Stromal cell of bone marrow (primary cell): Measurements from ENCODE around the gene MINDY4.
"Not testable (repeated sequence)": the region's sequence is repeated elsewhere in the genome, so short reads cannot be mapped to it uniquely, and the experiment has no call there.

Source experiments
- DNase-seq: peaks from one replicate; pipeline ENCODE4 v3.0.0-alpha.2; 2012; ENCODE audit warnings: low read depth

MINDY4 gene

GRCh38 chr7:30804078-30804661 lies 33.0 kb downstream of the MINDY4 start:
- DNase-seq = peak; percentile 78

- no peak for DNase-seq
Observed at GRCh38 chr7:30805081-30805691, 34.0 kb downstream of the MINDY4 start.

GRCh38 chr7:30805931-30806330 lies 34.7 kb downstream of the MINDY4 start:
- DNase-seq = no peak

- DNase-seq = not testable (repeated sequence)
Observed at GRCh38 chr7:30807477-30807876, 36.3 kb downstream of the MINDY4 start.

- not testable (repeated sequence) for DNase-seq
Observed at GRCh38 chr7:30807941-30808340, 36.7 kb downstream of the MINDY4 start.

GRCh38 chr7:30810986-30811385 lies 39.8 kb downstream of the MINDY4 start:
- no peak for DNase-seq

GRCh38 chr7:30812676-30813075 lies 41.5 kb downstream of the MINDY4 start:
- no peak for DNase-seq

GRCh38 chr7:30813466-30813865 lies 42.2 kb downstream of the MINDY4 start:
- no peak for DNase-seq

GRCh38 chr7:30814700-30815387 lies 43.6 kb downstream of the MINDY4 start:
- peak; percentile 58 for DNase-seq

- DNase-seq = no peak
Observed at GRCh38 chr7:30815388-30815854, 44.2 kb downstream of the MINDY4 start.

- no peak for DNase-seq
Observed at GRCh38 chr7:30815951-30816644, 44.9 kb downstream of the MINDY4 start.

- DNase-seq = no peak
Observed at GRCh38 chr7:30816645-30817370, 45.6 kb downstream of the MINDY4 start.

GRCh38 chr7:30817371-30817767 lies 46.2 kb downstream of the MINDY4 start:
- DNase-seq = peak; percentile 75

- DNase-seq = no peak
Observed at GRCh38 chr7:30824821-30825720, 53.9 kb downstream of the MINDY4 start.

GRCh38 chr7:30826181-30826580 lies 55.0 kb downstream of the MINDY4 start:
- no peak for DNase-seq

GRCh38 chr7:30828591-30828990 lies 57.4 kb downstream of the MINDY4 start:
- DNase-seq = no peak

GRCh38 chr7:30829471-30829870 lies 58.3 kb downstream of the MINDY4 start:
- DNase-seq = no peak

GRCh38 chr7:30831227-30831626 lies 60.0 kb downstream of the MINDY4 start:
- DNase-seq = no peak

- no peak for DNase-seq
Observed at GRCh38 chr7:30831936-30832335, 60.7 kb downstream of the MINDY4 start.

- DNase-seq = not testable (repeated sequence)
Observed at GRCh38 chr7:30834017-30834674, 62.9 kb downstream of the MINDY4 start.
